Activated T-cell treated with anti-CD3 and anti-CD28 coated beads for 24 hours (primary cell): ENCODE measurements around the gene ACP7.
"Not testable (repeated sequence)": the region's sequence is repeated elsewhere in the genome, so short reads cannot be mapped to it uniquely, and the experiment has no call there.

Experiments used
- DNase-seq: peaks from one replicate; pipeline ENCODE4 v3.0.0-alpha.2; 2020; ENCODE audit warnings: low read depth

ACP7 gene

GRCh38 chr19:39077323-39077722 is 6.8 kb upstream of the ACP7 start:
- DNase-seq, result no peak

GRCh38 chr19:39078436-39079200 is 5.5 kb upstream of the ACP7 start:
- DNase-seq, result no peak

- DNase-seq, result no peak
Observed at GRCh38 chr19:39080431-39080830, 3.7 kb upstream of the ACP7 start.

GRCh38 chr19:39082167-39082566 is 2.0 kb upstream of the ACP7 start:
- no peak for DNase-seq

- no peak for DNase-seq
Observed at GRCh38 chr19:39082745-39083598, 1.2 kb upstream of the ACP7 start.

- DNase-seq, result no peak
Observed at GRCh38 chr19:39083599-39083982, 577 bp upstream of the ACP7 start.

GRCh38 chr19:39084732-39085080 is 538 bp downstream of the ACP7 start:
- DNase-seq, result no peak

GRCh38 chr19:39085392-39085791 is 1.2 kb downstream of the ACP7 start:
- no peak for DNase-seq

- no peak for DNase-seq
Observed at GRCh38 chr19:39086386-39086785, 2.2 kb downstream of the ACP7 start.

- DNase-seq, result no peak
Observed at GRCh38 chr19:39087907-39088686, 3.9 kb downstream of the ACP7 start.

GRCh38 chr19:39090016-39090415 is 5.8 kb downstream of the ACP7 start:
- not testable (repeated sequence) for DNase-seq

GRCh38 chr19:39090881-39091280 is 6.7 kb downstream of the ACP7 start:
- no peak for DNase-seq

- not testable (repeated sequence) for DNase-seq
Observed at GRCh38 chr19:39095799-39096540, 11.8 kb downstream of the ACP7 start.

GRCh38 chr19:39097299-39097698 is 13.1 kb downstream of the ACP7 start:
- no peak for DNase-seq

- DNase-seq, result no peak
Observed at GRCh38 chr19:39097721-39098120, 13.6 kb downstream of the ACP7 start.

- DNase-seq, result no peak
Observed at GRCh38 chr19:39098365-39099269, 14.4 kb downstream of the ACP7 start.

- no peak for DNase-seq
Observed at GRCh38 chr19:39099341-39099740, 15.2 kb downstream of the ACP7 start.

GRCh38 chr19:39100500-39101166 is 16.5 kb downstream of the ACP7 start:
- no peak for DNase-seq

GRCh38 chr19:39103151-39103550 is 19.0 kb downstream of the ACP7 start:
- no peak for DNase-seq

GRCh38 chr19:39104186-39104596 is 20.0 kb downstream of the ACP7 start:
- DNase-seq, result no peak
